ENCODE measurements around the gene ITGB4.

The ITGB4 gene

GRCh38 chr17:75695830-75696271 is 25.4 kb upstream of the ITGB4 start:
- Histone ChIP-seq H3K79me2 (ENCODE audit: insufficient read depth, low read length) (peaks cover 28% of the 10 kb centered on the region), H3K27ac (ENCODE audit: low read length) (no peak overlapping the region), H3K27me3 (ENCODE audit: insufficient read depth, low read length, poor library complexity) (no peaks in the 10 kb centered on the region), H3K4me1 (ENCODE audit: insufficient read depth, low read length) (no peaks in the 10 kb centered on the region), H3K4me3 (ENCODE audit: low read depth in 1 of 2, low read length in 2 of 2) (no peak overlapping the region), H4K20me1 (ENCODE audit: insufficient read depth, low read length) (peaks cover 39% of the 10 kb centered on the region; the same call in 1 of the 2 replicates), H3K9me3 (ENCODE audit: insufficient read depth, low read length, severe bottlenecking) (no peaks in the 10 kb centered on the region), H3K36me3 (ENCODE audit: insufficient read depth, low read length) (peaks cover 91% of the 10 kb centered on the region), H2AFZ (ENCODE audit: low read depth, low read length) (no peak overlapping the region), H3K4me2 (ENCODE audit: insufficient read depth, low read length) (no peak overlapping the region), H3K9ac (ENCODE audit: low read depth, low read length) (no peak overlapping the region)
- DNase-seq (no peak), ATAC-seq (ENCODE audit: insufficient read depth, low read depth) (no peak)
- TF ChIP-seq CTCF (IDR thresholded peaks at IDR 0.05; ENCODE audit: borderline replicate concordance, extremely low read depth, low read length, poor library complexity, severe bottlenecking) (no peak), EZH2 (IDR thresholded peaks at IDR 0.05; ENCODE audit: borderline replicate concordance, low read depth, low read length, severe bottlenecking) (no peak)

GRCh38 chr17:75697651-75698291 is 23.5 kb upstream of the ITGB4 start:
- ATAC-seq (ENCODE audit: insufficient read depth, low read depth): no peak
- no peak for DNase-seq
- no peak for TF ChIP-seq CTCF (IDR thresholded peaks at IDR 0.05; ENCODE audit: borderline replicate concordance, extremely low read depth, low read length, poor library complexity, severe bottlenecking)
- no peak for TF ChIP-seq EZH2 (IDR thresholded peaks at IDR 0.05; ENCODE audit: borderline replicate concordance, low read depth, low read length, severe bottlenecking)
- H4K20me1 ChIP-seq (ENCODE audit: insufficient read depth, low read length): peaks cover 26% of the 10 kb centered on the region; the same call in 1 of the 2 replicates
- H3K9ac ChIP-seq (ENCODE audit: low read depth, low read length): no peak overlapping the region
- no peak overlapping the region for H3K27ac ChIP-seq (ENCODE audit: low read length)
- H2AFZ ChIP-seq (ENCODE audit: low read depth, low read length): no peak overlapping the region
- no peak overlapping the region for H3K4me3 ChIP-seq (ENCODE audit: low read depth in 1 of 2, low read length in 2 of 2)
- H3K9me3 ChIP-seq (ENCODE audit: insufficient read depth, low read length, severe bottlenecking): no peaks in the 10 kb centered on the region
- no peaks in the 10 kb centered on the region for H3K4me1 ChIP-seq (ENCODE audit: insufficient read depth, low read length)
- H3K79me2 ChIP-seq (ENCODE audit: insufficient read depth, low read length): peaks cover 14% of the 10 kb centered on the region
- H3K27me3 ChIP-seq (ENCODE audit: insufficient read depth, low read length, poor library complexity): no peaks in the 10 kb centered on the region
- H3K4me2 ChIP-seq (ENCODE audit: insufficient read depth, low read length): no peak overlapping the region
- peaks cover 95% of the 10 kb centered on the region for H3K36me3 ChIP-seq (ENCODE audit: insufficient read depth, low read length)

- H3K4me3 ChIP-seq (ENCODE audit: low read depth in 1 of 2, low read length in 2 of 2): no peak overlapping the region
- no peak overlapping the region for H3K9ac ChIP-seq (ENCODE audit: low read depth, low read length)
- TF ChIP-seq EZH2 (IDR thresholded peaks at IDR 0.05; ENCODE audit: borderline replicate concordance, low read depth, low read length, severe bottlenecking): no peak
- no peak for ATAC-seq (ENCODE audit: insufficient read depth, low read depth)
- H3K4me2 ChIP-seq (ENCODE audit: insufficient read depth, low read length): no peak overlapping the region
- peaks cover 12% of the 10 kb centered on the region for H3K79me2 ChIP-seq (ENCODE audit: insufficient read depth, low read length)
- no peak overlapping the region for H2AFZ ChIP-seq (ENCODE audit: low read depth, low read length)
- H3K4me1 ChIP-seq (ENCODE audit: insufficient read depth, low read length): no peaks in the 10 kb centered on the region
- DNase-seq: no peak
- H4K20me1 ChIP-seq (ENCODE audit: insufficient read depth, low read length): peaks cover 26% of the 10 kb centered on the region; the same call in 1 of the 2 replicates
- no peak overlapping the region for H3K27ac ChIP-seq (ENCODE audit: low read length)
- peaks cover 96% of the 10 kb centered on the region for H3K36me3 ChIP-seq (ENCODE audit: insufficient read depth, low read length)
- H3K27me3 ChIP-seq (ENCODE audit: insufficient read depth, low read length, poor library complexity): no peaks in the 10 kb centered on the region
- no peaks in the 10 kb centered on the region for H3K9me3 ChIP-seq (ENCODE audit: insufficient read depth, low read length, severe bottlenecking)
These were observed 22.6 kb upstream of the ITGB4 start for GRCh38 chr17:75698659-75699058.

- Histone ChIP-seq H3K4me3 (ENCODE audit: low read depth in 1 of 2, low read length in 2 of 2) (no peak overlapping the region), H3K27me3 (ENCODE audit: insufficient read depth, low read length, poor library complexity) (no peaks in the 10 kb centered on the region), H3K4me1 (ENCODE audit: insufficient read depth, low read length) (no peaks in the 10 kb centered on the region), H3K4me2 (ENCODE audit: insufficient read depth, low read length) (no peak overlapping the region), H3K9ac (ENCODE audit: low read depth, low read length) (no peak overlapping the region), H4K20me1 (ENCODE audit: insufficient read depth, low read length) (0 out of 2 replicates have a peak, but pooled peaks cover 14% of the 10 kb centered on the region), H3K9me3 (ENCODE audit: insufficient read depth, low read length, severe bottlenecking) (no peaks in the 10 kb centered on the region), H2AFZ (ENCODE audit: low read depth, low read length) (no peak overlapping the region), H3K36me3 (ENCODE audit: insufficient read depth, low read length) (peaks cover 96% of the 10 kb centered on the region), H3K79me2 (ENCODE audit: insufficient read depth, low read length) (no peaks in the 10 kb centered on the region), H3K27ac (ENCODE audit: low read length) (no peak overlapping the region)
- DNase-seq (no peak), ATAC-seq (ENCODE audit: insufficient read depth, low read depth) (no peak)
- TF ChIP-seq EZH2 (IDR thresholded peaks at IDR 0.05; ENCODE audit: borderline replicate concordance, low read depth, low read length, severe bottlenecking) (no peak), CTCF (IDR thresholded peaks at IDR 0.05; ENCODE audit: borderline replicate concordance, extremely low read depth, low read length, poor library complexity, severe bottlenecking) (no peak)
These were observed 20.0 kb upstream of the ITGB4 start for GRCh38 chr17:75701288-75701687.
